ENCODE data around the gene GJA4.

GJA4 gene

DNA sequence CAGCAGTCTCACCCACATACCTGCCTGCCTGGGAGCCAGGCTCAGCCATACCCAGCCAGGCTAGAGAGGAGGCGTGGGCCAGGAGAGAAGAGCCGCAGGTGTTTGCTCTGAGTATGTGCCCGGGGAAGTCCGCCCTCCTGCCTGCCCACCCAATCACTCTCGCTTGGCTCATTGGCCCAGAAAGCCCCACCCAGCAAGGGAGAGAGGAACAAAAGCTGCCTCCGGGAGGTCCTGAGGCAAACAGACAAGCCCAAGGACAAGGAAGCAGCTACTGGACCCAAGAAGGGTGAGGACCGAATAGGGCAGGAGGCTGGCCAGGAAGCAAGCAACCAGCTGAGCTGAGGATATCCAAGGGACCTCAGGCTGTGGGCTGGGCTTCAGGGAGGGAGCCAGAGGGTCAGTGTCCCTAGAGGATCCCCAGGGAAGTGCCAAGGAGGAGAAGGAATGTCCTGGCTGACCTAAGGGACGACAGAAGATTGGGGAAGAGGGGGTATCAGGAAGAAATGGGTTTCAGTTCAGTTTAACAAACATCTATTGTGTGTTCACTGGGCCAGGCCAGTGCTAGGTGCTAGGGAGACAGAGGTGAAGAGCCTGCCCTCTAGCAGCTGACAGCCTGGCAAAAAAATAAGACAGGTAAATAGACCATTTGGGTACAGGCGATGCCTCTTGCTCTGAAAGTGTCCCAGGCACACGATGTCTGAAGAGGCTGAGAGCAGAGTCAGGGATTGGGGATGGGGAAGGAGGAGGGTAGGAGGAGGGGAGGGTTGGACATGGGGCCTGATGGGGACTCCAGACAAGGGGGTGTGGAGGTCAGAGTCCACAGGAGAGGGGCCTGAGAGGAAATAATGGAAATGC is 33.1 kb upstream of the GJA4 start, which contains the start of gene GJB4:
Gene GJB4 (plus strand): TSS at position 238 of the 855 bp plus-strand sequence. CDS start 1,515 bp downstream, outside the sequence.
- TF ChIP-seq, protein P1, sequence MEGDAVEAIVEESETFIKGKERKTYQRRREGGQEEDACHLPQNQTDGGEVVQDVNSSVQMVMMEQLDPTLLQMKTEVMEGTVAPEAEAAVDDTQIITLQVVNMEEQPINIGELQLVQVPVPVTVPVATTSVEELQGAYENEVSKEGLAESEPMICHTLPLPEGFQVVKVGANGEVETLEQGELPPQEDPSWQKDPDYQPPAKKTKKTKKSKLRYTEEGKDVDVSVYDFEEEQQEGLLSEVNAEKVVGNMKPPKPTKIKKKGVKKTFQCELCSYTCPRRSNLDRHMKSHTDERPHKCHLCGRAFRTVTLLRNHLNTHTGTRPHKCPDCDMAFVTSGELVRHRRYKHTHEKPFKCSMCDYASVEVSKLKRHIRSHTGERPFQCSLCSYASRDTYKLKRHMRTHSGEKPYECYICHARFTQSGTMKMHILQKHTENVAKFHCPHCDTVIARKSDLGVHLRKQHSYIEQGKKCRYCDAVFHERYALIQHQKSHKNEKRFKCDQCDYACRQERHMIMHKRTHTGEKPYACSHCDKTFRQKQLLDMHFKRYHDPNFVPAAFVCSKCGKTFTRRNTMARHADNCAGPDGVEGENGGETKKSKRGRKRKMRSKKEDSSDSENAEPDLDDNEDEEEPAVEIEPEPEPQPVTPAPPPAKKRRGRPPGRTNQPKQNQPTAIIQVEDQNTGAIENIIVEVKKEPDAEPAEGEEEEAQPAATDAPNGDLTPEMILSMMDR (IDR thresholded peaks at IDR 0.05) = no peak

DNA sequence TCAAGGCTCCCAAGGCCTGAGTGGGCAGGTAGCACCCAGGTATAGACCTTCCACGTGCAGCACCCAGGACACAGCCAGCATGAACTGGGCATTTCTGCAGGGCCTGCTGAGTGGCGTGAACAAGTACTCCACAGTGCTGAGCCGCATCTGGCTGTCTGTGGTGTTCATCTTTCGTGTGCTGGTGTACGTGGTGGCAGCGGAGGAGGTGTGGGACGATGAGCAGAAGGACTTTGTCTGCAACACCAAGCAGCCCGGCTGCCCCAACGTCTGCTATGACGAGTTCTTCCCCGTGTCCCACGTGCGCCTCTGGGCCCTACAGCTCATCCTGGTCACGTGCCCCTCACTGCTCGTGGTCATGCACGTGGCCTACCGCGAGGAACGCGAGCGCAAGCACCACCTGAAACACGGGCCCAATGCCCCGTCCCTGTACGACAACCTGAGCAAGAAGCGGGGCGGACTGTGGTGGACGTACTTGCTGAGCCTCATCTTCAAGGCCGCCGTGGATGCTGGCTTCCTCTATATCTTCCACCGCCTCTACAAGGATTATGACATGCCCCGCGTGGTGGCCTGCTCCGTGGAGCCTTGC is 31.5 kb upstream of the GJA4 start:
- TF ChIP-seq, protein P1 (IDR thresholded peaks at IDR 0.05) = no peak

DNA sequence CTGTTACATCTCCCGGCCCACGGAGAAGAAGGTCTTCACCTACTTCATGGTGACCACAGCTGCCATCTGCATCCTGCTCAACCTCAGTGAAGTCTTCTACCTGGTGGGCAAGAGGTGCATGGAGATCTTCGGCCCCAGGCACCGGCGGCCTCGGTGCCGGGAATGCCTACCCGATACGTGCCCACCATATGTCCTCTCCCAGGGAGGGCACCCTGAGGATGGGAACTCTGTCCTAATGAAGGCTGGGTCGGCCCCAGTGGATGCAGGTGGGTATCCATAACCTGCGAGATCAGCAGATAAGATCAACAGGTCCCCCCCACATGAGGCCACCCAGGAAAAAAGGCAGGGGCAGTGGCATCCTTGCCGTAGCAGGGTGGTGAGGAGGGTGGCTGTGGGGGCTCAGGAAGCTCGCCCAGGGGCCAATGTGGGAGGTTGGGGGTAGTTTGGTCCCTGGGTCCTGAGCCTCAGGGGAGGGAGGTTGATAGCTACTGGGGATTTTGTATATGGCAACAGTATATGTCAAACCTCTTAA is 31.0 kb upstream of the GJA4 start:
- TF ChIP-seq, protein P1 (IDR thresholded peaks at IDR 0.05) = no peak

DNA sequence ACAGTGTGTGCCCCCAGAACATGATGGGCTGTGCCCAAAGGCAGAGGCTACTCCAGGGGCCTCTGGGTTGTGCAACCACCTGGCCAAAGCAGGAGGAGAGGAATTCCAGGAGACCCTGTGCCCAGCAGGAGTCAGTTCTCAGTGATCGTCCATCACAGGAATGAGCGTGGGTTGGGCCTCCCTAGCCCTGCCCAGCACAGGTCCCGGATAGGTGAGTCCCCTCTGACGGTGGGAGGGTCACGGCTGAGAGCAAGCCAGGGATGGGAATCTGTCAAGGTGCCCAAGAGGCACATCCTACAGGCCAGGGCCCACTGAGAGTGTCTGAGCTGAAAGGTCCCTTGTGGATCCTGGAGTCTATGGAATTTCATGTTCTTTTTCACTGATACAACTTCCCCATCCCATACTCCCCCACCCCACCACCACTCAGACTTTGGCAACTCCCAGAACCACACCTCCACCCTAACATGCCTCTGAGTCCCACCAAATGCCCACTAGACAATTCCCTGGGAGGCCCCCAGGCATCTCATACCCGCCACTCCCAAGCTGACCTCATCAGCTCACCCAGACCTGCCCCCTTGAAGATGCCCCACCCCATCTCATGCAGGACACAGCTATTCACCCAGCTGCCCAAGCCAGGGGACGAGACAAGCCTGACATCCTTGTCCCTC is 30.2 kb upstream of the GJA4 start:
- TF ChIP-seq, protein P1 (IDR thresholded peaks at IDR 0.05) = no peak

DNA sequence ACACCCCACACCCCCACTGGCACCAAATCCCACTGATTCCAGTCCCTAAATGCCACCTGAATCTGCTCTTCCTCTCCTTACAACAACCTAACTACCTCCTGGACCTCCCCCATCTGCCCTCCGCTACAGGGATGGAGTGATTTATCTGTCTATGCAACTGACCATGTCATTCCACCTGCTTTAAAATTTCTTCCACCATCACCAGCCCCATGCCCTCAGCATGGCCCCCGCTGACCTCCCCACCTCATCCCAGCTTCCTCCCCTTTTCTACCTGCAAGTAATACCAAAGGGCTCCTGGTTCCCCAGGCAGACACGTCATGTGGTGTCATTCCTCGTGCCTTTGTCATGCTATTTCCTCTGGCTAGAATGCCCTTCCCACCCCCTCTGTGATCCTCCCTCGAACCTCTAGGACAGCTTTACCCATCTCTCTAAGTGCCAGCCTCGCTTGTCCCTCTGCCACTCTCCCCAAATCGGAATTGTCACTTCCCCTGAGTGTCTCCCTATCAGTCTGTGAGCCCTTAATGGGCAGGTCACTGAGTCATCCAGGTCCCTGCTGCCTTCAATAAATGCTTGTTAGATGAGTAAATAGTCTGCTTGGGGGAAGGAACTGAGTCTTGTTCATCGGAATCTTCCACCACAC is 29.5 kb upstream of the GJA4 start:
- TF ChIP-seq, protein P1 (IDR thresholded peaks at IDR 0.05) = no peak

DNA sequence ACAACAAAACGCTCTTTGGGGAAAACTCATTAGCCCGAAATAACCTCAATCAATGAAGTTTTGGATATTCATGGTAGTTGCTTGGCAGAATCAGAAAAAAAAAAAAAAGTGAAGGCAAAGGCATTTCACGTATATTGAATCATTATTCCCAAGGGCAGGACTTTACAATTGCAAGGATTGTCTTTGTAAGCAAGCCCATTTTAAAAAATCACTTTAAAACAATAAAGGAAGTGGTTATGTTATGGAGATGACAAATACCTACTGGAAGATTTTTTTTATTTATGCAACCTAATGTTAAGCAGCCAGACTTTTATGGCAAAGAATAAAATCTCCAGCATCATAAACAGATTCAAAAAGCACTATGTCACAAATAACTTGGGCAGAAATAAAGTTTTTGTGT is 23.9 kb upstream of the GJA4 start:
- TF ChIP-seq, protein P1 (IDR thresholded peaks at IDR 0.05) = no peak

DNA sequence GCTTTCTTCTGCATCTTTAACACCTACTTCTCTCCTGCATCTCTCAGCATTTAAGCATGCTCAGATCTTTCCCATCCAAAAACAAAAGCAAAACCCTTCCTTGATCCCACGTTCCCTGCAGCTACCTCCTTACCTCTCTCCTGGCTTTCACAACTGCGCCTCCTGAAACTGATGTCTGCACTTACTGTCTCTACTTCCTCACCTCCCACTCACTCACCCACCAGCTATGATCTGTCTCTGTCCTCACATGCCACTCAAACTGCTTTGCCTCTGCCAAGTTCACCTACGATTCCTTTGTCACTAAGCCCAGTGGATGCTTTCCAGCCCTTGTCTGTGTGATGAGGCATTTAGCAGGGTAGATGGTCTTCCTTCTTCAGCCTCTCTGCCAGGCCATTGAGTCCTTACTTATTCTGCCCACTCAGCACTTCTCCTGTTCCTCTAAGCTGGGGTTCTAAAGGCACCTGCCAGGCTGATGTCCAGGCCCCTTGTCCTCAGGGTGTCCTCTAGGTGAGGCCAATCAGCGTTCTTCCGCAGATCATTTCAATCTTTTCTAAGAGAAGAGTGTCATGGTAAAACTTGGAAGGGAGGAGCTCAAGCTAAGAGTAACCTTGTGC is 21.8 kb upstream of the GJA4 start:
- TF ChIP-seq, protein P1 (IDR thresholded peaks at IDR 0.05) = no peak

Measured in LNCAP (cell line).